Activated T-helper 1 cell treated with Interleukin-2 at 50 U/mL for 16 hours (primary cell): ENCODE data around the gene HLA-DRA.

ENCODE experiments used
- DNase-seq: peaks from one replicate; pipeline ENCODE4 v3.0.0-alpha.2; 2020; ENCODE audit warnings: low read depth

Gene HLA-DRA

GRCh38 chr6:32439602-32440214 is at the start of gene HLA-DRA:
TSS of gene HLA-DRA (plus strand) at chr6:32439887. CDS start at chr6:32439951, 64 bp downstream.
- DNase-seq = no peak

- no peak for DNase-seq
Observed at GRCh38 chr6:32391505-32391904, 48.2 kb upstream of the HLA-DRA start.

GRCh38 chr6:32393665-32394420 is 45.8 kb upstream of the HLA-DRA start:
- no peak for DNase-seq

GRCh38 chr6:32396028-32396427 is 43.7 kb upstream of the HLA-DRA start:
- no peak for DNase-seq

GRCh38 chr6:32397252-32397920 is 42.3 kb upstream of the HLA-DRA start:
- DNase-seq = no peak

- no peak for DNase-seq
Observed at GRCh38 chr6:32401284-32401963, 38.3 kb upstream of the HLA-DRA start.

GRCh38 chr6:32402812-32403211 is 36.9 kb upstream of the HLA-DRA start:
- DNase-seq = no peak

- no peak for DNase-seq
Observed at GRCh38 chr6:32405656-32406055, 34.0 kb upstream of the HLA-DRA start.

- DNase-seq = no peak
Observed at GRCh38 chr6:32406197-32406596, 33.5 kb upstream of the HLA-DRA start.

- no peak for DNase-seq
Observed at GRCh38 chr6:32406857-32407256, 32.8 kb upstream of the HLA-DRA start, which contains the start of gene BTNL2. TSS of gene BTNL2 (minus strand) at chr6:32407181. CDS start at chr6:32407123, 58 bp downstream.

GRCh38 chr6:32410906-32411305 is 28.8 kb upstream of the HLA-DRA start:
- DNase-seq = no peak

- DNase-seq = no peak
Observed at GRCh38 chr6:32411566-32412327, 27.9 kb upstream of the HLA-DRA start.

GRCh38 chr6:32413427-32414047 is 26.1 kb upstream of the HLA-DRA start:
- peak; percentile 71 for DNase-seq

GRCh38 chr6:32415521-32416019 is 24.1 kb upstream of the HLA-DRA start:
- peak; percentile 56 for DNase-seq

GRCh38 chr6:32416036-32416435 is 23.7 kb upstream of the HLA-DRA start:
- no peak for DNase-seq

GRCh38 chr6:32424589-32425300 is 14.9 kb upstream of the HLA-DRA start:
- DNase-seq = no peak

- no peak for DNase-seq
Observed at GRCh38 chr6:32426338-32426737, 13.3 kb upstream of the HLA-DRA start.

GRCh38 chr6:32427218-32427617 is 12.5 kb upstream of the HLA-DRA start:
- no peak for DNase-seq

GRCh38 chr6:32427934-32428474 is 11.7 kb upstream of the HLA-DRA start:
- no peak for DNase-seq

- no peak for DNase-seq
Observed at GRCh38 chr6:32430179-32430578, 9.5 kb upstream of the HLA-DRA start.
